Gastroesophageal sphincter (tissue), 3 donors: ENCODE data around the gene BTN3A1.

Experiments
- POLR2A ChIP-seq, 2 donors: fragments of 450-650 bp; IDR thresholded peaks; one replicate each; pipeline ENCODE4 v1.6.1; 2017; ENCODE audit warnings: antibody characterized with exemption in 2 of 2, mild to moderate bottlenecking in 2 of 2, moderate library complexity in 1 of 2
- POLR2AphosphoS5 ChIP-seq: sonication (generic); formaldehyde crosslinking; IDR thresholded peaks from one replicate; pipeline ENCODE4 v1.6.1; 2017; ENCODE audit warnings: antibody characterized with exemption
- TF ChIP-seq, protein P1 (sequence below), 4 experiments: fragments of 200-600 bp in 2 of 4; fragments of 450-650 bp in 2 of 4; sonication (generic) in 1 of 4; IDR thresholded peaks; one replicate each; pipeline ENCODE4 v1.5.1; 2017 to 2019; ENCODE audit warnings: antibody characterized with exemption in 4 of 4, mild to moderate bottlenecking in 2 of 4, moderate library complexity in 2 of 4

DNA sequence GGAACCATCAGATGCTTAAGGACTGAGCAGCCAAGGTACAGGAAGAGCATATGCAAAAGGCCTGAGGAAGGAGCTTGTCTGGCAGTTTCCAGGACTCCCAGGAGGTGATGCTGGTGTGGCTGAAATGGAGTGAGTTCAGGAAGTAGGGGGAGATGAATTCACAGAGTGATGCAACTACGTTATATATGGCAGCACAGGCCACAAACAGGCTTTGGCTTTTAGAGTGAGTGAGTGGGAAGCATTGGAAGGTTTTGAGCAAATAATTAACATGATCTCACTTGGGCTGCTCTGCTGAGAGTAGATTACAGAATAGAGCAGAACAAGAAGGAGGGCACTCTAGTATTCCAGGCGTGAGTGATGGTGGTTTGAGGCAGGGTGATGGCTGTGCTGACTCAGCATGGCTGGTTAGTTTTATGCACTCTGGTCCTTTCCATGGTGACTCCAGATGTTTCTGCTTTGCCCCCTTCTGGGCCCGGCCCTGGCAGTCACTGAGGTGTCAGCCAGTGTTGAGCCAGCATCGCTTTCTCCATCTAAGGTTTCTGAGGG lies 12.7 kb upstream of the BTN3A1 start:
- TF ChIP-seq, protein P1, sequence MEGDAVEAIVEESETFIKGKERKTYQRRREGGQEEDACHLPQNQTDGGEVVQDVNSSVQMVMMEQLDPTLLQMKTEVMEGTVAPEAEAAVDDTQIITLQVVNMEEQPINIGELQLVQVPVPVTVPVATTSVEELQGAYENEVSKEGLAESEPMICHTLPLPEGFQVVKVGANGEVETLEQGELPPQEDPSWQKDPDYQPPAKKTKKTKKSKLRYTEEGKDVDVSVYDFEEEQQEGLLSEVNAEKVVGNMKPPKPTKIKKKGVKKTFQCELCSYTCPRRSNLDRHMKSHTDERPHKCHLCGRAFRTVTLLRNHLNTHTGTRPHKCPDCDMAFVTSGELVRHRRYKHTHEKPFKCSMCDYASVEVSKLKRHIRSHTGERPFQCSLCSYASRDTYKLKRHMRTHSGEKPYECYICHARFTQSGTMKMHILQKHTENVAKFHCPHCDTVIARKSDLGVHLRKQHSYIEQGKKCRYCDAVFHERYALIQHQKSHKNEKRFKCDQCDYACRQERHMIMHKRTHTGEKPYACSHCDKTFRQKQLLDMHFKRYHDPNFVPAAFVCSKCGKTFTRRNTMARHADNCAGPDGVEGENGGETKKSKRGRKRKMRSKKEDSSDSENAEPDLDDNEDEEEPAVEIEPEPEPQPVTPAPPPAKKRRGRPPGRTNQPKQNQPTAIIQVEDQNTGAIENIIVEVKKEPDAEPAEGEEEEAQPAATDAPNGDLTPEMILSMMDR (IDR thresholded peaks at IDR 0.05): no peak
- TF ChIP-seq POLR2A (IDR thresholded peaks at IDR 0.05) (no peak), POLR2AphosphoS5 (no peak)
